ENCODE results near the gene PATL1.

DNA sequence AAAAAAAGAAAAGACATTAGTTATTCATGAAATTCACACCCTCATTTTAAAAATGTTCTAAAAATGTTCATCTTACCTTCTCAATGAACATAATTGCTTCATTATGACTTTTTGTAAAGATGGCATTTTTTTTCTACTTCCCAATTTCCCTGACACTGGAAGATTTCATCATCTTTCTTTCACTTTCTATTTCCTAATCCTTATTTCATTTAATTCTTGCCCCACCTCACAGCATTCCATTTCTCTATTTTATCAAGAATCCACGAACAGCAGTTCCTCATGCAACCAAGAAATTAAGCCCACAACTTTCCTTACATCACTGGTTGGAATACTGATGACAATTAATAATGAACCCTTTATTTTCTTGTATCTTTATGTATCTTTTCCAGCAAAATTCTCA is 1.9 kb downstream of the PATL1 start:
- TF ChIP-seq, protein P1, sequence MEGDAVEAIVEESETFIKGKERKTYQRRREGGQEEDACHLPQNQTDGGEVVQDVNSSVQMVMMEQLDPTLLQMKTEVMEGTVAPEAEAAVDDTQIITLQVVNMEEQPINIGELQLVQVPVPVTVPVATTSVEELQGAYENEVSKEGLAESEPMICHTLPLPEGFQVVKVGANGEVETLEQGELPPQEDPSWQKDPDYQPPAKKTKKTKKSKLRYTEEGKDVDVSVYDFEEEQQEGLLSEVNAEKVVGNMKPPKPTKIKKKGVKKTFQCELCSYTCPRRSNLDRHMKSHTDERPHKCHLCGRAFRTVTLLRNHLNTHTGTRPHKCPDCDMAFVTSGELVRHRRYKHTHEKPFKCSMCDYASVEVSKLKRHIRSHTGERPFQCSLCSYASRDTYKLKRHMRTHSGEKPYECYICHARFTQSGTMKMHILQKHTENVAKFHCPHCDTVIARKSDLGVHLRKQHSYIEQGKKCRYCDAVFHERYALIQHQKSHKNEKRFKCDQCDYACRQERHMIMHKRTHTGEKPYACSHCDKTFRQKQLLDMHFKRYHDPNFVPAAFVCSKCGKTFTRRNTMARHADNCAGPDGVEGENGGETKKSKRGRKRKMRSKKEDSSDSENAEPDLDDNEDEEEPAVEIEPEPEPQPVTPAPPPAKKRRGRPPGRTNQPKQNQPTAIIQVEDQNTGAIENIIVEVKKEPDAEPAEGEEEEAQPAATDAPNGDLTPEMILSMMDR (IDR thresholded peaks at IDR 0.05) = no peak
- no peak for TF ChIP-seq EZH2 (IDR thresholded peaks at IDR 0.05; ENCODE audit: borderline replicate concordance, insufficient read depth, low read depth, low read length, poor library complexity, severe bottlenecking)
